HL-60 (cell line): ENCODE data around the gene XRCC5.

Experiments
- DNase-seq, 2 experiments: peaks; one replicate each; pipeline ENCODE4 v3.0.0-alpha.2; 2010 to 2020; ENCODE audit warnings: low read depth in 1 of 2, low spot score in 1 of 2
- H3K27ac ChIP-seq: fragments of 250-450 bp; sonication (Bioruptor Pico); replicated peaks from 2 replicates; pipeline ENCODE4 v1.5.1; 2020; ENCODE audit warnings: mild to moderate bottlenecking, moderate library complexity
- H3K27me3 ChIP-seq: fragments of 250-450 bp; sonication (Bioruptor Pico); 2 replicates; pipeline ENCODE4 v1.5.1; 2021; ENCODE audit warnings: mild to moderate bottlenecking, moderate library complexity; ENCODE audit not compliant: insufficient read depth, poor library complexity, severe bottlenecking
- H3K4me3 ChIP-seq: replicated peaks from 2 replicates; pipeline ENCODE4 v1.5.1; 2011; ENCODE audit warnings: mild to moderate bottlenecking, control low read depth, low read length; ENCODE audit not compliant: insufficient read depth
- GABPA ChIP-seq: IDR thresholded peaks from 2 replicates; pipeline ENCODE4 v1.6.1; 2012; ENCODE audit warnings: low read depth
- POLR2AphosphoS5 ChIP-seq: IDR thresholded peaks from 2 replicates; pipeline ENCODE4 v1.6.1; 2012; ENCODE audit warnings: low read depth
- SPI1 ChIP-seq: IDR thresholded peaks from 2 replicates; pipeline ENCODE4 v1.6.1; 2012; ENCODE audit warnings: low read depth, mild to moderate bottlenecking, borderline replicate concordance
- TF ChIP-seq, protein P1 (sequence below): IDR thresholded peaks from one replicate; pipeline ENCODE4 v1.5.1; 2011; ENCODE audit warnings: low read length, control low read depth, inconsistent platforms; ENCODE audit not compliant: insufficient read depth
- TF ChIP-seq, protein P2 (sequence below): IDR thresholded peaks from 2 replicates; pipeline ENCODE4 v1.6.1; 2012; ENCODE audit warnings: low read depth; ENCODE audit not compliant: insufficient replicate concordance

Gene XRCC5

DNA sequence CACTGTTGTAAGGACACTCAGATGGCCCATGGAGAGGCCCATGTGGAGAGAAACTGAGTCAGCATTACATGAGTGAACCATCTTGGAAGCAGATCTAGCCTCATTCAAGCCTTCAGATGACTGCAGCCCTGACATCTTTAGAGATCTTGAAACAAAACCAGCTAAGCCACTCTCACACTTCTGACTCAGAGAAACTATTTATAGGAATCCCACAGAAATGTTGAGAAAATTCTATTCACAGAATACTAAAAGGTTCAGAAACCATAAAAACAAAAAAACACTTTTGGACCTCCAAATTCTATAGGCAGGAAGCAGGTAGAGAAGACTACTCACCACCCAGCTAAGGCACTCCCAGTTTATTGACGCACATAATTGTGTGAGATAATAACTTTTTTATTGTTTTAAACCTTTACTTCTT lies 18.8 kb upstream of the XRCC5 start:
- no peak for TF ChIP-seq GABPA
- no peak for TF ChIP-seq SPI1
- TF ChIP-seq, protein P1, sequence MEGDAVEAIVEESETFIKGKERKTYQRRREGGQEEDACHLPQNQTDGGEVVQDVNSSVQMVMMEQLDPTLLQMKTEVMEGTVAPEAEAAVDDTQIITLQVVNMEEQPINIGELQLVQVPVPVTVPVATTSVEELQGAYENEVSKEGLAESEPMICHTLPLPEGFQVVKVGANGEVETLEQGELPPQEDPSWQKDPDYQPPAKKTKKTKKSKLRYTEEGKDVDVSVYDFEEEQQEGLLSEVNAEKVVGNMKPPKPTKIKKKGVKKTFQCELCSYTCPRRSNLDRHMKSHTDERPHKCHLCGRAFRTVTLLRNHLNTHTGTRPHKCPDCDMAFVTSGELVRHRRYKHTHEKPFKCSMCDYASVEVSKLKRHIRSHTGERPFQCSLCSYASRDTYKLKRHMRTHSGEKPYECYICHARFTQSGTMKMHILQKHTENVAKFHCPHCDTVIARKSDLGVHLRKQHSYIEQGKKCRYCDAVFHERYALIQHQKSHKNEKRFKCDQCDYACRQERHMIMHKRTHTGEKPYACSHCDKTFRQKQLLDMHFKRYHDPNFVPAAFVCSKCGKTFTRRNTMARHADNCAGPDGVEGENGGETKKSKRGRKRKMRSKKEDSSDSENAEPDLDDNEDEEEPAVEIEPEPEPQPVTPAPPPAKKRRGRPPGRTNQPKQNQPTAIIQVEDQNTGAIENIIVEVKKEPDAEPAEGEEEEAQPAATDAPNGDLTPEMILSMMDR, result no peak
- TF ChIP-seq, protein P2, sequence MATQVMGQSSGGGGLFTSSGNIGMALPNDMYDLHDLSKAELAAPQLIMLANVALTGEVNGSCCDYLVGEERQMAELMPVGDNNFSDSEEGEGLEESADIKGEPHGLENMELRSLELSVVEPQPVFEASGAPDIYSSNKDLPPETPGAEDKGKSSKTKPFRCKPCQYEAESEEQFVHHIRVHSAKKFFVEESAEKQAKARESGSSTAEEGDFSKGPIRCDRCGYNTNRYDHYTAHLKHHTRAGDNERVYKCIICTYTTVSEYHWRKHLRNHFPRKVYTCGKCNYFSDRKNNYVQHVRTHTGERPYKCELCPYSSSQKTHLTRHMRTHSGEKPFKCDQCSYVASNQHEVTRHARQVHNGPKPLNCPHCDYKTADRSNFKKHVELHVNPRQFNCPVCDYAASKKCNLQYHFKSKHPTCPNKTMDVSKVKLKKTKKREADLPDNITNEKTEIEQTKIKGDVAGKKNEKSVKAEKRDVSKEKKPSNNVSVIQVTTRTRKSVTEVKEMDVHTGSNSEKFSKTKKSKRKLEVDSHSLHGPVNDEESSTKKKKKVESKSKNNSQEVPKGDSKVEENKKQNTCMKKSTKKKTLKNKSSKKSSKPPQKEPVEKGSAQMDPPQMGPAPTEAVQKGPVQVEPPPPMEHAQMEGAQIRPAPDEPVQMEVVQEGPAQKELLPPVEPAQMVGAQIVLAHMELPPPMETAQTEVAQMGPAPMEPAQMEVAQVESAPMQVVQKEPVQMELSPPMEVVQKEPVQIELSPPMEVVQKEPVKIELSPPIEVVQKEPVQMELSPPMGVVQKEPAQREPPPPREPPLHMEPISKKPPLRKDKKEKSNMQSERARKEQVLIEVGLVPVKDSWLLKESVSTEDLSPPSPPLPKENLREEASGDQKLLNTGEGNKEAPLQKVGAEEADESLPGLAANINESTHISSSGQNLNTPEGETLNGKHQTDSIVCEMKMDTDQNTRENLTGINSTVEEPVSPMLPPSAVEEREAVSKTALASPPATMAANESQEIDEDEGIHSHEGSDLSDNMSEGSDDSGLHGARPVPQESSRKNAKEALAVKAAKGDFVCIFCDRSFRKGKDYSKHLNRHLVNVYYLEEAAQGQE, result no peak
- no peak for TF ChIP-seq POLR2AphosphoS5
- DNase-seq, result no peak
- Histone ChIP-seq H3K4me3 (no peak overlapping the region), H3K27me3 (no peaks in the 10 kb centered on the region), H3K27ac (no peak overlapping the region)

DNA sequence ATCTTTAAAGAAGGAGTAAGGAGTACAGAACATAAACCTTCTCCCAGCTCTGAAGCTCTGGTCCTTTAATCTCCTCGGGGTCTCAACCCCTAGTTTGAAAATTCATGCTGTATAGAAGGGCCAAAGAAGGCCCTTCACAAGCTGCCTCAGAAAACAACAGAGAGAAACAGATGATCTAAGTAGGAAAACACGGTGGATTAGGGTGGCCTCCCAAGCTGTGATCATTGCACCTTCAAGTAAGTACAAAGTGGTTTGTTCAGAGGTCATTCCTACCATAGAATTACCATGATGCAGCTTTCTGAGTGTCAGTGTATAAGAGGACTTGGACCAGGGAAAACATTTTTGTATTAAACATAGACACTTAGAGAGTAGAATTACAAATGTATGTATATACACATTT lies 16.5 kb upstream of the XRCC5 start:
- Histone ChIP-seq H3K27me3 (no peaks in the 10 kb centered on the region), H3K27ac (no peak overlapping the region), H3K4me3 (no peak overlapping the region)
- DNase-seq, result no peak
- TF ChIP-seq, protein P1, result no peak
- TF ChIP-seq SPI1 (no peak), POLR2AphosphoS5 (no peak), GABPA (no peak)
- TF ChIP-seq, protein P2, result no peak

DNA sequence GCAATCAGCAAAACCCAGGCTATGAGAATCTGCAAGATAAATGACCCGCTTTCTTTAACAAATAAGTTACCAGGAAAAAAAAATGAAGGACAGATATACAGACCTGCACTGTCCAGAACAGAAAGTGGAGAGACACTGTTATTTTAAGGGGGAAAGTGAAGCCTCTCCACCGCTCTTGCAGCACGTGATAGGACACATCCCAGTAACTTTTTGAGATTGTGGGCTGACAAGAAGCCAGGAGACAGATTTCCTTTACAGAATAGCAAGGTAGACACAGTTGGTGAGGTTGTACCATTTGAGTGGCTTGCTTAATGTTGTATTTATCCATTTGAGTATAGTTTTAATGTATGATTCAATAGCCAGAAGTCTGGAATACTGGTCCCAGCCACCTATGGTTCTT lies 14.4 kb upstream of the XRCC5 start:
- DNase-seq, result no peak
- no peak overlapping the region for H3K27ac ChIP-seq
- TF ChIP-seq, protein P1, result no peak
- TF ChIP-seq GABPA (no peak), POLR2AphosphoS5 (no peak)
- H3K4me3 ChIP-seq, result no peak overlapping the region
- H3K27me3 ChIP-seq, result no peaks in the 10 kb centered on the region

DNA sequence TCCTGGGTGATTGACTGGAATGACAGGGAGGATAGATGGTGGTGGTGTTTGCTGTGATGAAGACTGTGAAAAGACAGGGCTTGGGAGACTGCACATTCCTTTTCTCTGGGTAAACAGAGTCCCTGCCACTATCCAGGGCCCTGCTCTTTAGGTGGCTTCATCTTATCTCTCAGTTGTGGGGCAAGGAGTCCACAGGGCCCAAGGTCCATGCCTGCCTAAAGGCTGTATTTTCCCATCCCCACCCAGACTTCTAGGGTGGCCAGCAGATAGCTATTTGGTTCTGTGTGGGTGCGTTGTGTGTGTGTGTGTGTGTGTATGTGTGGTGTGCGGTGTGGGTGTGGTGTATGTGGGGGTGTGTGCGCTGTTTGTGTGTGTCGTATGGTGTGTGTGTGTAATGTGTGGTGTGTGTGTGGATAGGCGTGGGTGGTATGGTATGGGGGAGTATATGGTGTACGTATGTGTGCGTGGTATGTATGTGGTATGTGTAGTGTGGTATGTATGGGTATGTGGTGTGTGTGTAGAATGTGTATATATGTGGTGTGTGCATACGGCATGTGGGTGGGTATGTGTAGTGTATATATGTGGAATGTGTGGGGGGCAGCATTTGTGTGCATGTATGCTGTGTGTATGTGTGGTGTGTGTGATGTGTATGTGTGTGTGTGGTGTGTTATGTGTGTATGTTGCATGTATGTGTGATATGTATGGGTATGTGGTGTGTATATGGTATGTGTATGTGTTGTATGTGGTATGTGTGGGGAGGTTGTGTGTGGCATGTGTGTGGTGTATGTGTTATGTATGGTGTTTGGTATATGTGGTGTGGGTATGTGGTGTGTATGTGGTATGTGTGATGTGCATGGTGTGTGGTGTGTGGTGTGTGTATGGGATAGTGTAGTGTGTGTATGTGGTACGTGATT lies 10.5 kb upstream of the XRCC5 start:
- TF ChIP-seq SPI1, result no peak
- TF ChIP-seq, protein P1, result no peak
- no peak for TF ChIP-seq POLR2AphosphoS5
- no peak for TF ChIP-seq GABPA
- TF ChIP-seq, protein P2, result no peak
- Histone ChIP-seq H3K27me3 (no peaks in the 10 kb centered on the region), H3K27ac (no peak overlapping the region), H3K4me3 (no peak overlapping the region)
- no peak for DNase-seq
